TTC549 (cell line): ENCODE measurements around the gene ANKUB1.
"Not testable (repeated sequence)": the region's sequence is repeated elsewhere in the genome, so short reads cannot be mapped to it uniquely, and the experiment has no call there.

Experiments used
- FAIRE-seq: peaks from 2 replicates; lab custom pipeline; 2012; peaks lifted over from hg19 to GRCh38; lab: Jason Lieb, UNC

The ANKUB1 gene, protein sequence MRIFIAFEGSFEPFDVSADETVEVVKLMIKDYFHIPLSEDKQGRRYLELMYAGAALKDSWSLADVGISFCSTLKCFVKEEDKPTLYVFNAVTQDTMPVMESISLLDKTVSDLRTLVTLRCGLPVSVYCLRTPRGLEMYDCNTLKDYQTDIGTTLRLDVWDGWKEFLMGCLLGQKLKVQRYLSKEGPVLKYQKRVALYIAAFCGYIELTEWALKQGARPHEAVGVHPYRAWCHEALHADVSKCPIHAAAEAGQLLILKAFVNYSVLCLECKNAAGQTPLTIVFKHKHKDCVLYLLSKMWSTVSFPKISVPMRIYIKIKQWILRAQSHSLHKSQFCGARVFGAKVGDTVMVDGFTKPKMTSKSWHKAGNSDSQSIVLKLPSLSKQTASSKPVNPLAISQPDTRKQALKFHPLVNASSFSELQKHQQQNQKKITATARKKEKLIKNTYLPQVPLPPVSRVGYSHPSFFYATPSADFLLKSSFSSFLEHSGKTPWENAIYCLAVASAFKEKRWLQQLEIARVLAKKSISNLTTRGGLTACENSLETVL

DNA sequence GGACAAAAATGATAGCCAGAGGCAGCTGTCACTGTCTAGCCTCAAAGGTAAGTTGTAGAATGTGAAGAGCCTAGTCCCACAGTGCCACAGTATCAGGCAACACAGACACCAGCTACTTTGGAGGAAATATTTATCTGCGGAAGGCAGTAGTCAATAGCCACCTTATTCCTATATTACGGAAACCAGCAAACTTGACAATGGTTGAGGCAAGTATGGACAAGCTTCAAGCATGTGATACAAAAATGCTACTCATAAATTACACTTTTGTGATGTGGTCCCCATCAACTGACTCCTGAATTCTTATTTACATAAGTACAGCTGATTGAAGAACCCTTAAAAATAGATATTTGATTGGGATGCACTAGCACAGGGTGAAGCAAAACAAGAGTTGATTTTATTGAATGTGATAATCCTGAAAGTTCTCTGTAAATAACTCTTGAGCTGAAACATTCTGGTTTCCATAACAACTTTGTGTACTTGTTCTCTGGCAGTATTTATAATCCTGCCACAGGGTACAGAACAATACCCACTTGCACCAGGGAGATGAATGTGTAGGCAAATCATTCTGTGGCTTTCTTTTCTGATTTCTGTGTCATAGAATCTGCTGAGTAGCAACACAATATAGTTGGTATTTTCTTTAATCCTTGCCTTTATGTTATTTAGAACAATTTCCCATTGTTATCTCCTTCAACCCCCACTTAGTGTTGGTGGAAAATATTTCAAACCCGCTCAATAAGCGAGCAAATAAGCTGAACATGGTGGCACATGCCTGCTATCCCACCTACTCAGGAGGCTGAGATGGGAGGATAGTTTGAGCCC, at the start of gene ANKUB1:
ANKUB1 (minus strand) TSS at position 103 of the 819 bp plus-strand sequence. CDS start 188 bp downstream, outside the sequence.
- no peak for FAIRE-seq

DNA sequence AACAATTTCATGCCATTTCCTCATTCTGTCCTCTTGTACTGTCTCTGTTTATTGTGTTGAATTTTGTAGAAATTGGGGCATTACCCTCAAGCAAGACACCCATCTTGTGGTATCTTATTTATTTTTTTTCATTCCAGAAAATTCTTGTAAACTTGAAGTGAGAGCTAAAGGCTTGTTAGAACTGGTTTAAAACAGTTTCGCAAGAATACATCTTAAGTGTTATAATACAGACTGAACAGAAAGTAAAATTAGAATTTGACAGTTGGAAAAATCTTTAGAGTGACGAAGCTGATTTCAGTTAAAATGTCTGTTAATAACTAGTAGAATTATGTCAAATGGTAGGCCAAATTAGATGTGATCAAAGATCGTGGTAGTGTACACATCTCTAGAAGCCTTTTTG, 47.5 kb upstream of the ANKUB1 start:
- no peak for FAIRE-seq

DNA sequence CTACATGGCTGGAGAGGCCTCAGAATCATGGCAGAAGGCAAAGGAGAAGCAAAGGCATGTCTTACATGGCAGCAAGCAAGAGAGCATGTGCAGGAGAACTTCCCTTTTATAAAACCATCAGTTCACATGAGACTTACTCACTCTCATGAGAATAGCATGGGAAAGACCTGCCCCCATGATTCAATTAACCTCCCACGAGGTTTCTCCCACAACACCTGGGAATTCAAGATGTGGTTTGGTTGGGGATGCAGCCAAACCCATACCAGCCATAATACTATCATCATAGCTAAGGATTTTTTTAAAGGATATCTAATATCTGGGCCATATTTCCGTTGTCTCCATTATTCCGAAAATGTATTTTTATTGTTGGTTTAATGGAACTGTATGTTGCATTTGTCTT, 47.1 kb upstream of the ANKUB1 start:
- not testable (repeated sequence) for FAIRE-seq

DNA sequence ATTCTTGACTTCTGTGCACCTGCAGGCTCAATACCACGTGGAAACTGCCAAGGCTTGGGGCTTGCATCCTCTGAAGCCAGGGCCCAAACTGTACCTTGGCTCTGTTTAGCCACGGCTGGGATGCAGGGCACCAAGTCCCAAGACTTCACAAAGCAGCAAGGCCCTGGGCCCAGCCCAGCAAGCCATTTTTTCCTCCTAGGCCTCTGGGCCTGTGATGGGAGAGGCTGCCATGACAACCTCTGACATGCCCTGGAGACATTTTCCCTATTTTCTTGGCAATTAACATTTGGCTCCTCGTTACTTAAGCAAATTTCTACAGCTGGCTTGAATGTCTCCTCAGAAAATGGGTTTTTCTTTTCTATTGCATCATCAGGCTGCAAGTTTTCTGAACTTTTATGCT, 46.1 kb upstream of the ANKUB1 start:
- FAIRE-seq: not testable (repeated sequence)

DNA sequence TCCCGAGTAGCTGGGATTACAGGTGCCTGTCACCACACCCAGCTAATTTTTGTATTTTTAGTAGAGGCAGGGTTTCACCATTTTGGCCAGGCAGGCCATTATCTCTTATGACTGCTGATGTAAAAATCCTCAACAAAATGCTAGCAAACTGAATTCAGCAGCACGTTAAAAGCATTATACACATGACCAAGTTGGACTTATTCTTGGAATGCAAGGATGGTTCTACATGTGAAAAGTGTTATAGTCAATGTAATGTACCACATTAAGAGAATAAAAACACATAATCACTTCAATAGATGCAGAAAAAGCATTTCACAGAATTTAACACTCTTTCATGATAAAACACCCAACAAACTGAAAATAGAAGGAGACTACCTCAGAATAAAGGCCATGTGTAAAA, 40.9 kb upstream of the ANKUB1 start:
- no peak for FAIRE-seq

DNA sequence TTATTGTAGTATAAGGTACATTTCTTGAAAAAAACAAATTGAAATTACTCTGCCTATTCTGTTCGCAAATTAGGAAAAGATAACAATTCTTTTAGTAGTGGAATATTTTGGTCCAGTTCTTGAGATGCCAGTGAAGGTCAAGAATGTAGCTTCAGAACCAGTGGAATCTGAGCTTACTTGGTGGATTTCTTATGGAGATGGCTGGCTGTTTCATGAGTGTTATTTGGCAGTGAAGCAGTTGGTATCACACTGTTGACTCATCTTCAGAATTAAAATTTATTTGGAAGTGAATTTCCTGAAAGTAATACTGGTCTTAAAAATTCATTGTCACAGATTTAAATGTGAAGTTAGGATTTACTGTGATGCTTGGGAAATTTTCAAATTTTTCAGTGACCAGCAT, 39.7 kb upstream of the ANKUB1 start:
- no peak for FAIRE-seq

DNA sequence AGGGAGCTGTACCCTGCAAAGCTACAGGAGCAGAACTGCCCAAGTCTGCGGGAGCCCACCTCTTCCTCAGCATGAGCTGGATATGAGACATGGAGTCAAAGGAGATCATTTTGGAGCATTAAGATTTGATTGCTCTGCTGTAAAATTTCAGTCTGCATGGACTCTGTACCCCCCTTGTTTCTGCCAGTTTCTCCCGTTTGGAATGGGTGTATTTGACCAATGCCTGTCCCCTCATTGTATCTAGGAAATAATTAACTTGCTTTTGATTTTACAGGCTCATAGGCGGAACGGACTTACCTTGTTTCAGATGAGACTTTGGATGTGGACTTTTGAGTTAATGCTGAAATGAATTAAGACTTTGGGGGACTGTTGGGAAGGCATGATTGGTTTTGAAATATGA, 39.0 kb upstream of the ANKUB1 start:
- no peak for FAIRE-seq

DNA sequence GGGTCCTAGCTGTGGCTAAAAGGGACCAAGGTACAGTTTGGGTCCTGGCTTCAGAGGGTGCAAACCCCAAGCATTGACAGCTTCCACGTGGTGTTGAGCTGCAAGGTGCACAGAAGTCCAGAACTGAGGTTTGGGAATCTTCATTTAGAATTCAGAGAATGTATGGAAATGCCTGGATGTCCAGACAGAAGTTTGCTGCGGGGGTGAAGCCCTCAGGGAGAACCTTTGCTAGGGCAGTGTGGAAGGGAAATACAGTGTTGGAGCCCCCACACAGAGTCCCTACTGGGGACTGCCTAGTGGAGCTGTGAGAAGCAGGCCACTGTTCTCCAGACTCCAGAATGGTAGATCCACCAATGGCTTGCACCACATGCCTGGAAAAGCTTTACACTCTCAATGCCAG, 38.5 kb upstream of the ANKUB1 start:
- FAIRE-seq: no peak

DNA sequence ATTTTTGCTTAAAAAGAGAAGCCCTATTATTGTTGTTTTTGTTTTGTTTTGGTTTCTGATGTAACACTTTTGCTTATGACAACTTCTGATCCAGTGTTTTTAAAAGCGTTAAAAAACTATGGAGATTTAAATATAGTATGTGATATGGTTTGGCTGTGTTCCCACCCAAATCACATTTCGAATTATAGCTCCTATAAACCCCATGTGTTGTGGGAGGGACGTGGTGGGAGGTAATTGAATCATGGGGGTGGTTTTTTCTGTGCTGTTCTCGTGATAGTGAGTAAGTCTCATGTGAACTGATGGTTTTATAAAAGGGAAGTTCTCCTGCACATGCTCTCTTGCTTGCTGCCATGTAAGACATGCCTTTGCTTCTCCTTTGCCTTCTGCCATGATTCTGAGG, 37.3 kb upstream of the ANKUB1 start:
- FAIRE-seq: not testable (repeated sequence)

DNA sequence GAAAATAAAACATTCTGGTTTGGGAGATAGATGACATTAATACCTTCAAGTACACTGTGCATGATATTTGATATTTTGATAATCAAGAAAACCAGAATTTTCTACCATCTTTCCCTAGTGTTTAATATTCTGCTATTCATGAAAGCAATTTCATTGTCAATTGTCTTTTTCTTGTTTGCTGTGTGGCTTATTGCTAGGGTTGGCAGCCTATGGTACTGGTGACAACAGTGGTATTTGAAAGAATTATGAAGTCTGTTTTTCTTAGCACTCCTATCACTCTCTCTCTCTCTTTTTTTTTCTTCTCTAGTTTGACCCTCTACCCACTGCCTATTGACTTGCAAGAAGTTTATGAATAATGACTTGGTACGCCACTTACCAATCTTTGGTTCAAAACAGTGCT, 36.0 kb upstream of the ANKUB1 start:
- FAIRE-seq: no peak

DNA sequence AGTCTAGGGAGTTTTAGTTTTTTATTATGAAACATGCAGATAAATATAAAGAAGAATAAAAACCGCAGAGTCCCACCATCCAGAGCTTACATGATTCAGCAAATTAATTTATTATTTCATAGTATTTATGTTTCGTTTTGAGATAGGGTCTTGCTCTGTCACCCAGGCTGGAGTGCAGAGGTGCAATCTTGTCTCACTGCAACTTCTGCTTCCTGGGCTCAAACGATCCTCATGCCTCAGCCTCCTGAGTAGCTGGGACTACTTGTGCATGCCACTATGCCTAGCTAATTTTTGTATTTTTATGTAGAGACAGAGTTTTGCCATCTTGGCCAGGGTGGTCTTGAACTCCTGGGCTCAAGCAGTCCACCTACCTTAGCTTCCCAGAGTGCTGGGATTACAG, 34.3 kb upstream of the ANKUB1 start:
- FAIRE-seq: no peak

DNA sequence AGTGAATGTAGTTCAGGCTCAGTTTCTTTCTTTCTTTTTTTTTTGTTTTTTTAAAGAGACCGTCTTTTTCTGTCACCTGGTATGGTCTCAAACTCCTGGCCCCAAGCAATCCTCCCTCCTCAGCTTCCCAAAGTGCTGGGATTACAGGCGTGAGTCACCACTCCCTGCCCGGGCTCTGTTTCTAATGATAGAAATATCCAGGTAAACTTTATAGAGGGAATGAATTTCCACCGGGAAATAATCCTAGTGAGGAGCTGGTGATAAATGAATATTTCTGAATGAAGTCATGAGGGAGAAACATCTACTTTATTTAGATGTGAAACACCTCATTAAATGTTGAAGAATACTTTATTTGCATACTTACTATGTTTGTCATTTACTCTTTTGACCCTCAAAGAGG, 27.8 kb upstream of the ANKUB1 start:
- FAIRE-seq: no peak

DNA sequence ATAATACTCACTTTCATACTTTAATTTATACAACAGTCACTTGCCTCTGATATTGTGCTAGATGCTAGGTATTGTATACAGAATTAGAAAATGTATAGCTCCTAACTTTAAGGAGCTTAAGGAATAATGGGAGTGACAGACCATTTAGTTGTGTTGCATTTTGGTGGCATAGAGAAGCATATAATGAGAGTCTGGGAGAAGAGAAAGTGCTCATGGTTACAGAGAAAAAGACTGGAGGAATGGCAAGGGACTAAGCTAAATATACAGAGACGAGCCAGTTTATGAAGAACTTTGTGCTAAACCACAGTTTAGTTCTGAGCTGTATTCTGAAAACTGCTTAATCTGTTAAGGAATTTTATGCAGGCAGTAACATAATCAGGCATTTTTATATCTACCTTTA, 27.1 kb upstream of the ANKUB1 start:
- no peak for FAIRE-seq

DNA sequence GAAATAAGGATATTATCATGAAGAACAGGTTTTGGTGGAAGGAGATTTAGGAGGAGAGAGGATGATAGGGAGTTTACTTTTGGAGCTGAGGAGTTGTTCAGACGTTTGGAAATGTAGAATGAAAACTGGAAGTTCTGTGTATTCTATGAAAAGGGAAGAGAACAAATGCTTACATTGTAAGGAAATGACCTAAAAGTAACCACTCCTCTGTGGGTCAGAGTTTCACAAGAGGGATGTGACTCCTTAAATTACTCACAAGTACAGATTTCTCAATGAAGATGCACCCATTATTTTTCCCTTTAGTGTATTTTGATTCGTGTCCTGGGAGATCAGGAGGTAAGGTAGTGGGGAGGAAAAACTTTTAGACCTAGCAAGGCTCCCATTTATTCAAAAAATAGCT, 24.6 kb upstream of the ANKUB1 start:
- no peak for FAIRE-seq

DNA sequence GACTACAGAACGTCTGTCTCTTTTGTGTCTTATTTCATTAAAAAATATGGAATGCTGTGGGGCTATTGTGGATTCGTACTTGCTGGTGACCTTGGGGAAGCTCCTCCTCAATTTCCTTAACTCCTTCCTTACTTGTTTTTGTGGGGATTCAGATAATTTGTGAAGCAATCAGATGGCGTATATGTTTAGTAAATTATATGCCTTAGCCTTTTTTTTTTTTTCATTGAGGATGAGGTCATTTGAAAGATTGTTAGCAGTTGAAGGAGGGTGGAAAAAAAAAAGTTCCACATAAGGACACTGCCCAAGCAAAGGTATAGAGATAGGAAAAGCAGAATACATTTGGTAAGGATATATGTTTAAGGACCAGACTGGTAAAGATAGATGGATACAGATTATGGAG, 24.0 kb upstream of the ANKUB1 start:
- no peak for FAIRE-seq

DNA sequence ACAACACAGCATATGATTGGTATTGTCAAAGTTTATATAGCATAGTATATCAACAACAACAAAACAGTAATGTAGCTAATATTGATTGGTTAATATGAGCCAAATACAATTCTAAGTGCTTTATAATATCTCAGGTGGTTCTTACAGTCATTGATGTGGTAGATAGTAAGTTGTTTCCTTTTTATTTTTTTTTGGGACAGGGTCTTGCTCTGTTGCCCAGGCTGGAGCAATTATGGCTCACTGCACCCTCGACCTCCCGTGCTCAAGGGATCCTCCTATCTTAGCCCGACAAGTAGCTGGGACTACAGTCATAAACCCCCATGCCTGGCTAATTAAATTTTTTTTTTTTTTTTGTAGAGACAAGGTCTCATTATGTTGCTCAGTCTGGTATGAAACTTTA, 23.4 kb upstream of the ANKUB1 start:
- no peak for FAIRE-seq

DNA sequence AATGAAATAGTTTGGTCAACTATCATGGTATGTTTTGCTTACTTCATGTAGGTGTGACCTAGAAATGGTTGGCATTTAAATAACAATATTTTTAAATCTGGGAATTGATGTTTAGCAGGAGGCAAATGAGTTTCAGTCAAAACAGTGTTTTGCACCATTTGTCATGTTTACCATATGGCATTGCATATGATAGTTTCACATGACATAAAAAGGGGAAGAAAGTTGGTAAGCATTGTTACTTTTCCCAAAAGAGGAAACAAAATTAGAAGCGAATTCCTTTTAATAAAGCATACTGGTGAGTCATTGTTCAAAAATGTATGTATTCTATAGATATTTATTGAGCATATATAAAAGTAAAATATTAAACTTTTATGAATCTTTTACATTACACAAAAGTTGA, 23.0 kb upstream of the ANKUB1 start:
- FAIRE-seq: no peak

DNA sequence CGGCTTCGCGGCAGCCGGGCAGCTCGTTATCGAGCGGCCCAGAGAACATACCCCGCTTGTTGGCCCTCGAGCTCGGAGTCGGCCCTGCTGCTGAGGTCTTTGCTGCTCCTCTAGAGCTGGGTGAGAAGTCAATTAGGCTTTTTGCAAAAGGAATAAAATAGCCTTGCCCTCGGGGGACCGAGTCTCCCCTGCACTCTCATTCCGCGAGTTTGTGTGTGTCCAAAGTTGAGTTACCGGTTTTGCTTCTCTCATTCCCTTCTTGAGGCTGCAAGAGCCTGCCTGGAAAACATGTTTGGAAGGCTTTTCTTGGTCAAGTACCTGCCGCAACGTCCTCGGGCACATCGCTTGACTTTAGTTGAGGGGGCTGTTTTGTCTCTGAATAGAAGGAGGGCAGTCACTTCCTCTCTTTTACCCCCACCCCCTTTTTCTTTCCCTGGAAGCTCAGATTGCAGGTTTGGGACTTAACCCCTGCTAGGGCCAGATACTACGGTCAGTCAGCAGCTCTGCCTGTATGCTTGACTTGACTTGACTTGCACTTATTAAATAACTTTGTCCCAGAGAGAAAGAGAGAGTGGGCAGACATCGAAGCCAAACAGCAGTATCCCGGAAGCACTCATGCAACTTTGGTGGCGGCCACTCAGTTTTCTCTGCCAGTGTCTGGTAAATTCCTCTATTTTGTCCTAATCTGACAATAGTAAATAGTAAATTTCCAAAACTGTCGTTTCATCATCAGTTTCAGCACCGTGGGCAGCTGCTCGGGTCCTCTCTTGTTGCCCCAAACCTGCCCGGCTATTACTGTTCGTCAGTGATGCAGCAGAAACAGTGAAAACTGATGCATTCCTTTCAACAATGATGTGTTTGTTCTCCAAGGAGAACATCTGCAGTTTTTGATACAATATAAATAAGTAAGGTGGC, 21.3 kb upstream of the ANKUB1 start:
- no peak for FAIRE-seq

DNA sequence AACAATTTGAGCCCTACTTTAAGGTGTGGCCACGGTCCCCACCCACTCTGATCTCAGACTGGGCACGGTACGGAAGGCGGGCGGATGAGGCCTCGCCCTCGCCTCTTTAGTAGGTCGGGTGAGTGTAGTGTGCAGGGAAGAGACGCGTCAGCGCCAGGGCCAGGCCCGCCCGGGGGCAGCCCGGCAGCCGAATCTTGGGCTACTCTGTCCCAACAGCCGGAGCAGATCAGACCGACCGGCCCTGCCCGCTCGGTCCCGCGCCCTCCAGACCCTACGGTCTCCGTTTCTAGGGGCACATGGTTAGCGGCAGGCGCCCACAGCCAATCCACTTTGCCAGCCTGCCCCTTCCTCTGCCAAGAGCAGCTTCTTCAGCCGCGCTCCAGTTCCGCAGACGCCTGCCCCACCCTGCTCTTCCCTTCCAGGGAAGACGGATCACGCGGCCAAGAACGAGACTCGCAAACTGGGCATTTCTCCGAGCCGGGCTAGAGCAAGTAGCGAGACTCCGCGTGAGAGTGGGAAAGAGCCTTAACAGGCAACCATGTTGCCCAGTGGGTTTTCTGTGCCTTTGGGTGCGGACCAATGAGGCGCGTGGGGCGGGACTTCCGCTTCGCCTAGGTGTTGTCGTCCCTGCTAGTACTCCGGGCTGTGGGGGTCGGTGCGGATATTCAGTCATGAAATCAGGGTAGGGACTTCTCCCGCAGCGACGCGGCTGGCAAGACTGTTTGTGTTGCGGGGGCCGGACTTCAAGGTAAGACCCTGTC, 20.4 kb upstream of the ANKUB1 start, which contains the start of gene RNF13:
RNF13 (plus strand) TSS at position 610 of the 761 bp plus-strand sequence. CDS start 32,812 bp downstream, outside the sequence.
- no peak for FAIRE-seq

DNA sequence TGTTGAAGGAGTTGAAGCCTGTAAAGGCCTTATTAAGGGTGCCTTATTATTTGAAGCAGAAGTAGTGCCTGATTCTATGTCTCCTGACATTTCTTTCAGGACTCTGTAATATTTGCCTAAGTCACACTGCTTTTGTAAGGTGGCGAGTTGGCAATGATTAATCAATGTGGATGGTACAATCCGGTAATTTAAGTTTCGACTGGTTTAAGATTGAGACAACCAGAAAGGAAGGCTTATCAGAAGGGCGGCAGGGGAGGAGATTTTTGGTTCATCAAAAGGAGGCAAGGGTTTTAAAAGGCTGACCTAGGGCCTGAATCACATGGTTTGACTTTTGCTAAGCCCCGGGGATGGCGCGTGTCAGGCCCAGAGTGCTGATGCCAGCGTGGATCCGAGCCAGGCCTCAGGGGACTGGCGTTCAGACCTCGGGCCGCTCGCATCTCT, 19.8 kb upstream of the ANKUB1 start:
- FAIRE-seq: no peak

DNA sequence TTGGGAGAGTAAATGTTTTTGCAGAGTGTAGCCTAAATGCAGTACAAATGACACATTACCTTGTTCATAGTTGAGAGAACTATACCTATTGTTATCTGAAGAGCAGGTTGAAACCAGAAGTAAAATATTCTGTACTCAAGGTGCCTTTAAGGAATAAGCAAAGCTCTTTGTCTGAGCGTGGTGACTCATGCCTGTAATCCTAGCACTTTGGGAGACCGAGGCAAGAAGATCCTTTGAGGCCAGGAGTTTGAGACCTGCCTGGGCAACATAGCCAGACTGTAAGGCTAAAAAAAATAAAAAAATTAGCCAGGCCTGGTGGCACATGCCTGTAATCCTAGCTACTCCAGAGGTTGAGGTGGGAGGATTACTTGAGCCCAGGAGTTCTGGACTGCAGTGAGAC, 18.5 kb upstream of the ANKUB1 start:
- no peak for FAIRE-seq
